ENCODE data around the gene PRR14L. TPM values are rescaled to one million over a fixed set of nuclear protein-coding genes. Genes with fewer than 3 reads are reported as not detected.

Gene PRR14L
- total and polyA plus RNA-seq, 2 of the 13 experiments (the other 11 are each of a cell fraction or from before 2014, with no cell fraction given) = 6.6 to 16.5 TPM

DNA sequence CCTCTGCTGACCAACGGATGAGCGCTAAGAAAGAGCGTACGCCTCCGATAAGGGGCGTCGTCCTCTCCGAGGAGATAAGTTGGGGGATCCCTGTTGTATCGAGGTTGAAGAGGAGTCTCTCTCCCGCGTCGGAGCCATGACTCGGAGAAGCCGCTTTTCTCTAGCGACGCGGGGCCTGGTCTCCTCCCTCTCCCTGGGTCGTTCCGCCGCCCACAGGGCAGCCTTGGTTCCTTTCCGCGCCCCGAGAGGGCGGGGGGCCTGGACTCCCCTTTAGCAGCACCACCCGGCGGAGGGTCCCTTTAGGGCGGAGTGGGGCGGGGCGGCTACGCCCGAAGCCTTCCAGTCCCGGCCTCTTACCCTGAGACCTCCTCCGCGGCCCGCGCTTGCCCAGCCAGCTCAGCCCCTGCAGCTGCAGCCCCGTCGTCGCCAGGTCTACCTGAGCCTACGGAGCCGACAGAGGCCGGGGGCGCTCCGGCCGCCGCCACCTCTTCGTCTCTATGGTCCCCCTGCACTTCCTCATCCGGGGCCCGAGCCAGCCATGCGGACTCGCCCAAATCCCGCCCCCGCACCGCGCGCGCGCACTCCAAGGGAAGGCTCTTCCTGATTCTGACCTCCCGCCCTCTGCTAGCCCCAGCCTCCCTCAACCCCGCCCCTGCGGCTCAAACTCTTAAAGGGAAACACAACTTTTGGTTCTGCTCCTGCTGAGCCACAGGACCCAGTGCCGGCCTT lies at the start of gene PRR14L (continued):
- no peak; the same call in 1 of the 2 replicates for TF ChIP-seq ZBTB3 (CRISPR knock-in tag; IDR thresholded peaks at IDR 0.05; ENCODE audit: borderline replicate concordance, low read depth)
- no peak for TF ChIP-seq IRX3 (CRISPR knock-in tag; IDR thresholded peaks at IDR 0.05; ENCODE audit: borderline replicate concordance, low read depth)
- TF ChIP-seq, protein P1, sequence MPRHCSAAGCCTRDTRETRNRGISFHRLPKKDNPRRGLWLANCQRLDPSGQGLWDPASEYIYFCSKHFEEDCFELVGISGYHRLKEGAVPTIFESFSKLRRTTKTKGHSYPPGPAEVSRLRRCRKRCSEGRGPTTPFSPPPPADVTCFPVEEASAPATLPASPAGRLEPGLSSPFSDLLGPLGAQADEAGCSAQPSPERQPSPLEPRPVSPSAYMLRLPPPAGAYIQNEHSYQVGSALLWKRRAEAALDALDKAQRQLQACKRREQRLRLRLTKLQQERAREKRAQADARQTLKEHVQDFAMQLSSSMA (CRISPR knock-in tag; IDR thresholded peaks at IDR 0.05) = peak; percentile 76; the same call in 1 of the 2 replicates
- peak; percentile 98 for TF ChIP-seq TAF1 (CRISPR knock-in tag; IDR thresholded peaks at IDR 0.05)
- no peak for TF ChIP-seq NKX3-1 (CRISPR knock-in tag; IDR thresholded peaks at IDR 0.05)
- 0 out of 2 replicates have a peak, but pooled peaks have one; percentile 26 for TF ChIP-seq MAF1 (CRISPR knock-in tag; IDR thresholded peaks at IDR 0.05; ENCODE audit: borderline replicate concordance)
- peak; percentile 95; the same call in 1 of the 2 replicates for TF ChIP-seq ZNF788 (CRISPR knock-in tag; IDR thresholded peaks at IDR 0.05; ENCODE audit: borderline replicate concordance)
- TF ChIP-seq, protein P2, sequence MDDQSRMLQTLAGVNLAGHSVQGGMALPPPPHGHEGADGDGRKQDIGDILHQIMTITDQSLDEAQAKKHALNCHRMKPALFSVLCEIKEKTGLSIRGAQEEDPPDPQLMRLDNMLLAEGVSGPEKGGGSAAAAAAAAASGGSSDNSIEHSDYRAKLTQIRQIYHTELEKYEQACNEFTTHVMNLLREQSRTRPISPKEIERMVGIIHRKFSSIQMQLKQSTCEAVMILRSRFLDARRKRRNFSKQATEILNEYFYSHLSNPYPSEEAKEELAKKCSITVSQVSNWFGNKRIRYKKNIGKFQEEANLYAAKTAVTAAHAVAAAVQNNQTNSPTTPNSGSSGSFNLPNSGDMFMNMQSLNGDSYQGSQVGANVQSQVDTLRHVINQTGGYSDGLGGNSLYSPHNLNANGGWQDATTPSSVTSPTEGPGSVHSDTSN (CRISPR knock-in tag; IDR thresholded peaks at IDR 0.05; ENCODE audit: borderline replicate concordance) = no peak
- peak; percentile 90; the same call in 1 of the 2 replicates for TF ChIP-seq ZNF879 (CRISPR knock-in tag; IDR thresholded peaks at IDR 0.05)
- TF ChIP-seq ZNF350 (CRISPR knock-in tag; IDR thresholded peaks at IDR 0.05; ENCODE audit: borderline replicate concordance, low read depth) = peak; percentile 69; the same call in 1 of the 2 replicates
- TF ChIP-seq ZNF292 (CRISPR knock-in tag; IDR thresholded peaks at IDR 0.05; ENCODE audit: borderline replicate concordance, low read depth) = no peak
- no peak; the same call in 1 of the 2 replicates for TF ChIP-seq MTERF4 (CRISPR knock-in tag; IDR thresholded peaks at IDR 0.05)
- no peak for TF ChIP-seq ZNF589 (CRISPR knock-in tag; conservative IDR thresholded peaks at IDR 0.05)
- no peak for TF ChIP-seq ADNP (CRISPR knock-in tag; IDR thresholded peaks at IDR 0.05)
- TF ChIP-seq ZNF33B (CRISPR knock-in tag; IDR thresholded peaks at IDR 0.05) = 0 out of 2 replicates have a peak, but pooled peaks have one; percentile 38
- TF ChIP-seq ZNF780A (CRISPR knock-in tag; IDR thresholded peaks at IDR 0.05) = no peak
- TF ChIP-seq XRCC5 (optimal IDR thresholded peaks at IDR 0.05; ENCODE audit: low read length) = peak; percentile 89
- TF ChIP-seq ATF7-NPFF (CRISPR knock-in tag; IDR thresholded peaks at IDR 0.05; ENCODE audit: low read depth) = peak; percentile 68; the same call in 1 of the 2 replicates
- TF ChIP-seq GATAD1 (CRISPR knock-in tag; IDR thresholded peaks at IDR 0.05) = peak; percentile 85
- TF ChIP-seq, protein P3, sequence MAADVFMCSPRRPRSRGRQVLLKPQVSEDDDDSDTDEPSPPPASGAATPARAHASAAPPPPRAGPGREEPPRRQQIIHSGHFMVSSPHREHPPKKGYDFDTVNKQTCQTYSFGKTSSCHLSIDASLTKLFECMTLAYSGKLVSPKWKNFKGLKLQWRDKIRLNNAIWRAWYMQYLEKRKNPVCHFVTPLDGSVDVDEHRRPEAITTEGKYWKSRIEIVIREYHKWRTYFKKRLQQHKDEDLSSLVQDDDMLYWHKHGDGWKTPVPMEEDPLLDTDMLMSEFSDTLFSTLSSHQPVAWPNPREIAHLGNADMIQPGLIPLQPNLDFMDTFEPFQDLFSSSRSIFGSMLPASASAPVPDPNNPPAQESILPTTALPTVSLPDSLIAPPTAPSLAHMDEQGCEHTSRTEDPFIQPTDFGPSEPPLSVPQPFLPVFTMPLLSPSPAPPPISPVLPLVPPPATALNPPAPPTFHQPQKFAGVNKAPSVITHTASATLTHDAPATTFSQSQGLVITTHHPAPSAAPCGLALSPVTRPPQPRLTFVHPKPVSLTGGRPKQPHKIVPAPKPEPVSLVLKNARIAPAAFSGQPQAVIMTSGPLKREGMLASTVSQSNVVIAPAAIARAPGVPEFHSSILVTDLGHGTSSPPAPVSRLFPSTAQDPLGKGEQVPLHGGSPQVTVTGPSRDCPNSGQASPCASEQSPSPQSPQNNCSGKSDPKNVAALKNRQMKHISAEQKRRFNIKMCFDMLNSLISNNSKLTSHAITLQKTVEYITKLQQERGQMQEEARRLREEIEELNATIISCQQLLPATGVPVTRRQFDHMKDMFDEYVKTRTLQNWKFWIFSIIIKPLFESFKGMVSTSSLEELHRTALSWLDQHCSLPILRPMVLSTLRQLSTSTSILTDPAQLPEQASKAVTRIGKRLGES (CRISPR knock-in tag; IDR thresholded peaks at IDR 0.05; ENCODE audit: borderline replicate concordance) = no peak
- peak; percentile 54; the same call in 1 of the 2 replicates for TF ChIP-seq ZNF329 (CRISPR knock-in tag; IDR thresholded peaks at IDR 0.05; ENCODE audit: low read depth)
- TF ChIP-seq ZNF232 (CRISPR knock-in tag; IDR thresholded peaks at IDR 0.05; ENCODE audit: borderline replicate concordance) = peak; percentile 33; the same call in 1 of the 2 replicates
- peak; percentile 72 for TF ChIP-seq ZEB1 (IDR thresholded peaks at IDR 0.05; ENCODE audit: insufficient replicate concordance, low read depth)
- peak; percentile 49 for TF ChIP-seq MIER3 (CRISPR knock-in tag; IDR thresholded peaks at IDR 0.05; ENCODE audit: borderline replicate concordance)

All from HepG2 (cell line).